HG02970 (cell line): ENCODE measurements around the gene SEMA3D.

Source experiments
- ATAC-seq: cut with Tn5 transposase; IDR thresholded peaks from one replicate; pipeline ENCODE4 v1.9.1; 2021; ENCODE audit warnings: mild to moderate bottlenecking, moderate library complexity, moderate number of reproducible peaks; ENCODE audit not compliant: unreplicated experiment, low FRiP score

Gene SEMA3D

GRCh38 chr7:85184599-85185423 is 2.0 kb downstream of the SEMA3D start:
- no peak for ATAC-seq

DNA sequence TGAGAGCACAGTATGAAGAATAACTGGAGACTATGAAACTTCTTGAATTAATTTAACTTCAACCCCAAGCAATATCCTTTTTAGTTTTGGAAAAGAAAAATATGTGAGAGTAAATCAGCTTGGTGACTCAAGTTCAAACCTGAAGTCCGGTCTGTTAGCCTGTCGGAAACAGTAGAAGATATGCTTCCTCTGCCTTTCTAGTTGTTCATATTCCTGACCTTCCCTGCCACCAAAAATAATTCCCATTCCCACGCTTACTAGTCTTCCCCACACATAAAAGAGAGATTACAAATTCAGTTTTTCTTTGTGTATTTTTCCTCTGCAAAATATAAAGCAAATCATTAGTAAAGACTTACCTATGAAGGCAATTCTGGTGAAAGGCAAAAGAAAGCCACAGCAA is 3.6 kb downstream of the SEMA3D start:
- no peak for ATAC-seq

DNA sequence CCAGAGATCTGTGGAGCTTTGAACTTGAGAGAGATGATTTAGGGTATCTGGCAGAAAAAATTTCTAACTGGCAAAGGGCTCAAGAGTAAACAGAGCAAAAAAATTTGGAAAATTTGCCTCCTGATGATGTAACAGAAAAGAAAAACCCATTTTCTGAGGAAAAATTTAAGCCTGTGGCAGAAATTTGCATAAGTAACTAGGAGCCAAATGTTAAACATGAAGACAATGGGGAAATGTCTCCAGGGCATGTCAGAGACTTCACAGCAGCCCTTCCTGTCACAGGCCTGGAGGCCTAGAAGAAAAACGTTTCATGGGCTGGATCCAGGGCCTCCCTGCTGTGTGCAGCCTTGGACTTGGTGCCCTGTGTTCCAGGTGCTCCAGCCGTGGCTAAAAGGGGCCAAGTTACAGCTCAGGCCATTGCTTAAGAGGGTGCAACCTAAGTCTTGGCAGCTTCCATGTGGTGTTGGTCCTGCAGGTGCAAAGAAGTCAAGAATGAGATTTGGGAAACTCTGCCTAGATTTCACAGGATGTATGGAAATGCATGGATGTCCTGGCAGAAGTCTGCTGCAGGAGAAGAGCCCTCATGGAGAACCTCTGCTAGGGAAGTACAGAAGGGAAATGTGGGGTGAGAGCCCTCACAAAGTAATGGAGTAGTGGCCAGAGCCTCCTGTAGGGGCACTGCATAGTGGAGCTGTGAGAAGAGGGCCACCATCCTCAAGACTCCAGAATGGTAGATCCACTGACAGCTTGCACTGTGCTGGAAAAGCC is 8.1 kb downstream of the SEMA3D start:
- no peak for ATAC-seq

- ATAC-seq: no peak
Observed at GRCh38 chr7:85177316-85177715, 9.5 kb downstream of the SEMA3D start.

GRCh38 chr7:85176197-85176596 is 10.7 kb downstream of the SEMA3D start:
- no peak for ATAC-seq

DNA sequence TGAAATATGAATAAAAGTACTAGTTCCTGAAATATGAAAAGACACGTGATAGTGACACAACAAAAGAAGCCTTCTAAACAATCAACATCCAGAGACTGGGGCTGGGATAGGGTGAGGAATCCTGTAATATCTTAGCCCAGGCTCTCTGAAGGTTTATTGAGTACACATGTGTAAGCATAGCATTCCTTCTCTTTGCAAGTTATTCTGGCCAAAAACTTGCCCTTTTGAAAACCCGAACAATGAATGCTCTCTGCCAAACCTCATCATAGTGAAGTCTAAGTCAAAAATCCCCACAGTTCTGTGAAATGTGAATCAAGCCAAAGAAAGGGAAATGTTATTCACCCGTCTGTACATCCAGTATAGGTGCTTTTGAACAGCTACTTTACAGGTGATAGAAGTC is 11.6 kb downstream of the SEMA3D start:
- no peak for ATAC-seq

GRCh38 chr7:85172530-85172941 is 14.3 kb downstream of the SEMA3D start:
- ATAC-seq: no peak

DNA sequence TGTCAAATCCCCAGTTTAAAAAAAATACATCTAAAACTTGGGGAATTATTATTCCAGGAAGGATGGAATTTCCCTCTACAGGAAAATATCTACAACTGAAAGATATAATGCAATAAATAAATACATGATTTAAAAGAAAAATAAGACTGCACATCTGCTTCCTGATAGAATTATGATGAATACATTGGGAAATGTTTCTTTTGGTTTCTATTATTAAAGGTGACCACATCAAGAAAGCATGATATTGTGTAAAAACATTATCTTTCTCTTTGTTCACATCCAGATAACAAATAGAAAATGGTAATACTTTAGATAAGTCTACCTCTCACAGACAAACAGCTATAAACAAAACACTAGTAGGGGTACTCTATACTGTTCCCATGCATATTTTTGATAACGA is 19.2 kb downstream of the SEMA3D start:
- ATAC-seq: no peak

- no peak for ATAC-seq
Observed at GRCh38 chr7:85165263-85165662, 21.6 kb downstream of the SEMA3D start.

- no peak for ATAC-seq
Observed at GRCh38 chr7:85164376-85164775, 22.5 kb downstream of the SEMA3D start.

- ATAC-seq: no peak
Observed at GRCh38 chr7:85162721-85163120, 24.1 kb downstream of the SEMA3D start.

DNA sequence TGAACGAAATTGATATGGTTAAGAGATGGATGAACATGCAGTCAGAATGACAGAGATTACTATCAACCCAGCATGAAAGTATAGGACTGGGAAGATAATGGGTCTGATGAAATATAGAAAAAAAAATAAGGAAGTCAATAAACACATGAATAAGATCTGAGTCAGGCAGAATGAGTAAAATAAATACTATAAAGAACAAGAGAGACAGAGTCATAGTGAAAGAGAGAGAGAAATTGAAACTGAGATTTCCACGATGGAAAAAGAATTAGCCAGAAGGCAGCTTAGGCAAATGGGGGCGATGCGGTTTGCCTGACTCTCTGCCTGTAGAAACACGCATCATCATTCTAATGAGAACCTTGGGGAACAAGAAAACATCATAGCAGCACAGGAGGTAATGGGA is 26.6 kb downstream of the SEMA3D start:
- ATAC-seq: peak; percentile 86

DNA sequence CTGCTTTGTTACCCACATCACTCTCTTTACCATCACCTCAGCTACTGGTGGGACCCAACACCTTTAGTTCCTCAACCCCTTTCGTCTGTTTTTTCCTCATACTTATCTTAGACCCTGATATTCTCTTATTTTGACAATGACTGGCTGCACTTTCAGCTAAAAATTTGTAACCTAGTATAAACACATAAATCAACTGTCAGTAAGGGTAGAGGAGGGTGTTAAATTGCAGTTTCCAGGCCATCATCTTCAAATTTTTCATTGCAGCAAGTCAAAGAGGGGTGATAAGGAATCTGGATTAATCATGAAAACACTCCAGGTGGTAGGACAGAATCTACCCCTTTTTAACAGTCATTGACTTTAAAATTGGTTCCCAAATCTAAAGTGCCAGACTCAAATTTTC is 27.9 kb downstream of the SEMA3D start:
- no peak for ATAC-seq

GRCh38 chr7:85156661-85157208 is 30.1 kb downstream of the SEMA3D start:
- ATAC-seq: no peak

- no peak for ATAC-seq
Observed at GRCh38 chr7:85154282-85154937, 32.4 kb downstream of the SEMA3D start.

- no peak for ATAC-seq
Observed at GRCh38 chr7:85153715-85154114, 33.1 kb downstream of the SEMA3D start.

GRCh38 chr7:85150624-85151023 is 36.2 kb downstream of the SEMA3D start:
- no peak for ATAC-seq

GRCh38 chr7:85144771-85145170 is 42.1 kb downstream of the SEMA3D start:
- ATAC-seq: no peak

- ATAC-seq: no peak
Observed at GRCh38 chr7:85135977-85136376, 50.9 kb downstream of the SEMA3D start.

- ATAC-seq: no peak
Observed at GRCh38 chr7:85133560-85133959, 53.3 kb downstream of the SEMA3D start.

DNA sequence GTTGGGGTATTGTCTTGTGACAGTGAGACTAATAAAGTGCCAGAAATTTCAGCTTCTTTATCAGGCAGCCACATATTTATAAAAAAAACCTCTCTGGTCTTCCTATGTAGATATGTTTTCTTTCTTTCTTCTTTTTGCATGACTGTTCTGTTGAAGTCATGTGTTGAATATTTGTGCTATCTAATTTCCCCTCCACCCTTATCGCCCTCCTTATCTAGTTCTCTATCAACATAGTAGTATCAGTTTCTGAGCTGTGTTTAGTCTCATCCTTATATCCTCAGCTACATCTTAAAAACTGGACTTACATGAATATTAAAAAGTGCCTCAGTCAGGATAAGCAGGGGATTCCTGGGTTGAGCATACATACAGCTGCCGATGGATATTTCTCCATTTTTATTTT is 53.9 kb downstream of the SEMA3D start:
- ATAC-seq: no peak
